ENCODE measurements around the gene FBXL17.

DNA sequence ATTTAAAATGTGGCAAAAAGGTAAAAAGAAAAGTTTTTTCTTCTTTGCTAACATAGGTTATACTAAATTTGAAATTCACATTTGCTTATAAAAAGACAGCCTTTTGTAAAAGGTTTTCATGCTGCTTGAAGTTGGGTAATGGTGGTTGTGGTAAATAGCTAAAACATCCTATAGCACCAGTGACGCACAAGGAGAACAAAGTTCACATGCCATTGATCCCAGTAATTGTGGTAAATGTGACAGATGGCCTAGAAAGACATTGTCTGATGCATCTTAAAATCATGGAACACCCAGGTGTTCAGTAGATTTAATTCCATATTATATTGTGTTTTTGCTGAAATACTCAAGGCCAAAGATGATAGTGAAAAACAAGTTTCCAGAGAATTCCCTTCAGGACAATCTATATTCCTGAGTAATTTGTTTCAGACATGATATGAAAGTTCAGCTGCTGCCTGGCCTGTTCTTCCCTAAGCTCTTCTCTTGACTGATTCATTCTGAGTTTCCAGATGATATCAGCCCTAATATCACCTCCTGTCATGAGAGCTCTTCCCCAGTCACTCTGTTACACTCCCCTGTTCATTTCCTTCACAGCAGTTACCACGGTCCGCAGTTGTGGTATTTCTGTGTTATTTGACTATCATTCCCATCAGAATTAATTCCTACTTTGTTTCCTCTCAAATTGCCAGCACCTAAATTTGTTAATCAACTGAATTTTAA lies 4.6 kb upstream of the FBXL17 start:
- TF ChIP-seq, protein P1, sequence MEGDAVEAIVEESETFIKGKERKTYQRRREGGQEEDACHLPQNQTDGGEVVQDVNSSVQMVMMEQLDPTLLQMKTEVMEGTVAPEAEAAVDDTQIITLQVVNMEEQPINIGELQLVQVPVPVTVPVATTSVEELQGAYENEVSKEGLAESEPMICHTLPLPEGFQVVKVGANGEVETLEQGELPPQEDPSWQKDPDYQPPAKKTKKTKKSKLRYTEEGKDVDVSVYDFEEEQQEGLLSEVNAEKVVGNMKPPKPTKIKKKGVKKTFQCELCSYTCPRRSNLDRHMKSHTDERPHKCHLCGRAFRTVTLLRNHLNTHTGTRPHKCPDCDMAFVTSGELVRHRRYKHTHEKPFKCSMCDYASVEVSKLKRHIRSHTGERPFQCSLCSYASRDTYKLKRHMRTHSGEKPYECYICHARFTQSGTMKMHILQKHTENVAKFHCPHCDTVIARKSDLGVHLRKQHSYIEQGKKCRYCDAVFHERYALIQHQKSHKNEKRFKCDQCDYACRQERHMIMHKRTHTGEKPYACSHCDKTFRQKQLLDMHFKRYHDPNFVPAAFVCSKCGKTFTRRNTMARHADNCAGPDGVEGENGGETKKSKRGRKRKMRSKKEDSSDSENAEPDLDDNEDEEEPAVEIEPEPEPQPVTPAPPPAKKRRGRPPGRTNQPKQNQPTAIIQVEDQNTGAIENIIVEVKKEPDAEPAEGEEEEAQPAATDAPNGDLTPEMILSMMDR (IDR thresholded peaks at IDR 0.05) = no peak
- TF ChIP-seq ELF4 (CRISPR knock-in tag; IDR thresholded peaks at IDR 0.05; ENCODE audit: low read depth) (no peak), TEAD4 (CRISPR knock-in tag; IDR thresholded peaks at IDR 0.05) (no peak), ZNF121 (CRISPR knock-in tag; IDR thresholded peaks at IDR 0.05) (no peak), FOXK1 (CRISPR knock-in tag; IDR thresholded peaks at IDR 0.05) (no peak), TCF7 (CRISPR knock-in tag; IDR thresholded peaks at IDR 0.05; ENCODE audit: low read depth) (no peak)

Measured in WTC11 (cell line).